CD4-positive, alpha-beta memory T cell (primary cell): ENCODE results near the gene C16orf74. TPM values are rescaled to one million over a fixed set of nuclear protein-coding genes. Genes with fewer than 3 reads are reported as not detected.
A peak's percentile ranks its signal among the peaks of the same experiment; 100 is the strongest.

Source experiments
- CTCF ChIA-PET: fragments of 350-600 bp; sonication (Branson Sonifier 250); formaldehyde crosslinking; loops from one replicate; lab custom pipeline; 2021; ENCODE audit warnings: inconsistent platforms; ENCODE audit not compliant: partially characterized antibody; lab: Charles Lee
- POLR2A ChIA-PET: fragments of 350-600 bp; sonication (Branson Sonifier 250); formaldehyde crosslinking; loops from one replicate; lab custom pipeline; 2021; ENCODE audit not compliant: partially characterized antibody; lab: Charles Lee
- DNase-seq, 5 donors: peaks; one replicate each; pipeline versions ENCODE4 v3.0.0 to v3.0.0-alpha.2; 2020 to 2022; ENCODE audit warnings: mixed read lengths in 1 of 5
- H3K27ac ChIP-seq: one replicate; pipeline ENCODE4 v1.7.0; 2013; ENCODE audit warnings: low read depth, low read length
- H3K27me3 ChIP-seq: 2 replicates; pipeline ENCODE4 v1.7.0; 2013; ENCODE audit warnings: mild to moderate bottlenecking, low read length, moderate library complexity; ENCODE audit not compliant: insufficient read depth
- H3K36me3 ChIP-seq: 2 replicates; pipeline ENCODE4 v1.7.0; 2013; ENCODE audit warnings: mild to moderate bottlenecking, low read length, moderate library complexity; ENCODE audit not compliant: insufficient read depth
- H3K4me1 ChIP-seq: 2 replicates; pipeline ENCODE4 v1.7.0; 2013; ENCODE audit warnings: mild to moderate bottlenecking, low read length, moderate library complexity; ENCODE audit not compliant: insufficient read depth
- H3K4me3 ChIP-seq, 2 donors: one replicate each; pipeline ENCODE4 v1.7.0; 2013; ENCODE audit warnings: low read length in 2 of 2, mild to moderate bottlenecking in 1 of 2
- H3K9me3 ChIP-seq, 2 donors: one replicate each; pipeline ENCODE4 v1.7.0; 2013; ENCODE audit warnings: low read length in 2 of 2, control low read depth in 1 of 2; ENCODE audit not compliant: control insufficient read depth in 1 of 2
- H3K27ac Mint-ChIP-seq, 7 donors: one replicate each; pipeline ENCODE4 v1.8.0; 2020 to 2021; ENCODE audit warnings: mixed read lengths in 7 of 7, mild to moderate bottlenecking in 6 of 7, inconsistent platforms in 3 of 7, moderate library complexity in 3 of 7
- H3K27me3 Mint-ChIP-seq, 2 donors: one replicate each; pipeline ENCODE4 v1.8.0; 2020 to 2021; ENCODE audit warnings: mixed read lengths in 2 of 2
- H3K36me3 Mint-ChIP-seq, 2 donors: one replicate each; pipeline ENCODE4 v1.8.0; 2020 to 2021; ENCODE audit warnings: mixed read lengths in 2 of 2, inconsistent platforms in 1 of 2, mild to moderate bottlenecking in 1 of 2
- H3K4me1 Mint-ChIP-seq, 4 donors: one replicate each; pipeline ENCODE4 v1.8.0; 2020 to 2021; ENCODE audit warnings: mixed read lengths in 4 of 4, mild to moderate bottlenecking in 1 of 4
- H3K4me3 Mint-ChIP-seq, 8 donors: one replicate each; pipeline ENCODE4 v1.8.0; 2020 to 2021; ENCODE audit warnings: mixed read lengths in 8 of 8, mild to moderate bottlenecking in 7 of 8, moderate library complexity in 6 of 8, inconsistent platforms in 3 of 8
- H3K9me3 Mint-ChIP-seq, 8 donors: one replicate each; pipeline ENCODE4 v1.8.0; 2020 to 2021; ENCODE audit warnings: mixed read lengths in 8 of 8, mild to moderate bottlenecking in 5 of 8, inconsistent platforms in 3 of 8, moderate library complexity in 1 of 8
- intact Hi-C: fragments of 100-400 bp; cut with micrococcal nuclease; formaldehyde crosslinking; loops from one replicate; pipeline ENCODE4 v1.15.1; 2023
- microRNA-seq: library from miRNA; unstranded; fragments of <30 nt; microRNA quantifications from one replicate; pipeline ENCODE4 v1.2.0, GENCODE V29; 2021; ENCODE audit warnings: borderline replicate concordance, borderline number of aligned reads, borderline microRNAs expressed, mixed read lengths
- polyA plus RNA-seq, 2 donors: library from polyadenylated mRNA; unstranded; fragments of 300-500 nt; fragmentation: Illumina TruSeq; gene quantifications; one replicate each; pipeline ENCODE4 v1.2.3, GENCODE V29; 2021
- total RNA-seq, 2 experiments: library from RNA; stranded (reverse); gene quantifications; one replicate each; pipeline ENCODE4 v1.2.3, GENCODE V29; 2021

Gene C16orf74
- total and polyA plus RNA-seq, 4 experiments from 2014 or later = 11.7 to 16.5 (median 14.3) TPM

- Mint-ChIP-seq H3K27me3 (no peaks in the 10 kb centered on the region), H3K4me3 (no peak overlapping the region), H3K27ac (peak overlapping the region in 1 of 7 donors; percentile 25), H3K36me3 (peaks cover 13 to 54% of the 10 kb centered on the region in 2 donors), H3K9me3 (peaks cover 0 to 2% (median 0%) of the 10 kb centered on the region in 8 donors), H3K4me1 (no peaks in the 10 kb centered on the region)
- H3K27ac ChIP-seq = no peak overlapping the region
- H3K9me3 ChIP-seq = no peaks in the 10 kb centered on the region
- ChIA-PET POLR2A (no interaction called here), CTCF (interaction anchor here (0.9 to 4.2 kb wide), 8 partner anchors 9 to 101 kb away, joined by 3 to 29 read pairs (median 6); no protein-coding TSS in a partner anchor)
- H3K4me1 ChIP-seq = no peaks in the 10 kb centered on the region
- no peak overlapping the region for H3K4me3 ChIP-seq
- DNase-seq = no peak
- H3K27me3 ChIP-seq = no peaks in the 10 kb centered on the region
- peaks cover 38% of the 10 kb centered on the region for H3K36me3 ChIP-seq
- intact Hi-C loops = loop anchor here (1.0 kb wide), 2 partner anchors 31 to 59 kb away; no protein-coding TSS in a partner anchor
These were observed 92.2 kb downstream of the C16orf74 start for GRCh38 chr16:85658504-85659326.

GRCh38 chr16:85657996-85658395, 92.9 kb downstream of the C16orf74 start:
- intact Hi-C loops = no loop called here
- CTCF ChIA-PET = interaction anchor here (0.9 to 4.2 kb wide), 7 partner anchors 8 to 102 kb away, joined by 3 to 29 read pairs (median 8); no protein-coding TSS in a partner anchor
- peaks cover 11 to 48% of the 10 kb centered on the region in 2 donors for H3K36me3 Mint-ChIP-seq
- H3K27me3 Mint-ChIP-seq = no peaks in the 10 kb centered on the region
- no peak overlapping the region for H3K27ac Mint-ChIP-seq
- no peaks in the 10 kb centered on the region for H3K4me1 ChIP-seq
- no peak overlapping the region for H3K27ac ChIP-seq
- H3K4me1 Mint-ChIP-seq = no peaks in the 10 kb centered on the region
- POLR2A ChIA-PET = no interaction called here
- no peaks in the 10 kb centered on the region for H3K27me3 ChIP-seq
- peaks cover 0 to 2% (median 0%) of the 10 kb centered on the region in 8 donors for H3K9me3 Mint-ChIP-seq
- H3K4me3 ChIP-seq = no peak overlapping the region
- no peak overlapping the region for H3K4me3 Mint-ChIP-seq
- H3K9me3 ChIP-seq = no peaks in the 10 kb centered on the region
- DNase-seq = no peak
- H3K36me3 ChIP-seq = peaks cover 30% of the 10 kb centered on the region

Small RNA genes lying within 50 kb of the gene (microRNA-seq; reads per million reads assigned to microRNA genes)
- not detected for gene MIR1910

Other genes with a start within 250 kb of the C16orf74 start
- gene GSE1, start 137.8 kb downstream of the C16orf74 start, total RNA-seq = 10 to 100 TPM; 24.1 to 25.0 TPM
- 1 to 10 TPM in 1 of 2 donors, under 1 TPM in 1; 0.23 to 2.1 TPM for gene GSE1, start 137.8 kb downstream of the C16orf74 start, polyA plus RNA-seq
- 1 to 10 TPM; 1.2 to 1.4 TPM for gene GINS2, start 62.1 kb downstream of the C16orf74 start, total RNA-seq
- 1 to 10 TPM in 1 of 2 donors, under 1 TPM in 1; 0.55 to 1.3 TPM for gene GINS2, start 62.1 kb downstream of the C16orf74 start, polyA plus RNA-seq
- gene EMC8, start 48.4 kb upstream of the C16orf74 start, total RNA-seq = 10 to 100 TPM; 22.7 to 22.8 TPM
- 10 to 100 TPM; 22.1 to 22.7 TPM for gene EMC8, start 48.4 kb upstream of the C16orf74 start, polyA plus RNA-seq
- 100 to 1,000 TPM; 490 to 521 TPM for gene COX4I1, start 48.6 kb upstream of the C16orf74 start, total RNA-seq
- gene COX4I1, start 48.6 kb upstream of the C16orf74 start, polyA plus RNA-seq = 1,000 to 10,000 TPM in 1 of 2 donors, 100 to 1,000 TPM in 1; 904 to 1,127 TPM
- gene IRF8, start 148.1 kb upstream of the C16orf74 start, total RNA-seq = 1 to 10 TPM; 1.4 to 1.5 TPM
- gene IRF8, start 148.1 kb upstream of the C16orf74 start, polyA plus RNA-seq = 1 to 10 TPM in 1 of 2 donors, under 1 TPM in 1; 0.48 to 4.0 TPM